Hepatocyte (in vitro differentiated cells): ENCODE results near the gene KCND3.

Experiments used
- CTCF ChIP-seq: fragments of 200-600 bp; sonication (generic); IDR thresholded peaks from 2 replicates; pipeline ENCODE4 v1.5.1; 2016; ENCODE audit warnings: antibody characterized with exemption, mild to moderate bottlenecking; ENCODE audit not compliant: poor library complexity
- EZH2 ChIP-seq: fragments of 200-600 bp; sonication (generic); IDR thresholded peaks from 2 replicates; pipeline ENCODE4 v1.6.1; 2016; ENCODE audit warnings: antibody characterized with exemption, mild to moderate bottlenecking, borderline replicate concordance
- EZH2phosphoT487 ChIP-seq: fragments of 200-600 bp; sonication (generic); IDR thresholded peaks from one replicate; pipeline ENCODE4 v1.6.1; 2018; ENCODE audit warnings: antibody characterized with exemption, mild to moderate bottlenecking, low read depth, moderate library complexity; ENCODE audit not compliant: unreplicated experiment, severe bottlenecking

GRCh38 chr1:111961016-111961415, 28.5 kb downstream of the KCND3 start:
- TF ChIP-seq CTCF (no peak), EZH2phosphoT487 (no peak), EZH2 (no peak)
